HUDEP-2 (cell line): ENCODE measurements around the gene KIF12.
"Not testable (repeated sequence)": the region's sequence is repeated elsewhere in the genome, so short reads cannot be mapped to it uniquely, and the experiment has no call there.

Source experiments
- DNase-seq, 76 experiments: peaks; one replicate each; lab custom pipeline; 2025; ENCODE audit not compliant: unreplicated experiment in 76 of 76; lab: John Stamatoyannopoulos, UW

The KIF12 gene

GRCh38 chr9:114098936-114099668 is at the start of gene KIF12:
KIF12 (minus strand) TSS chr9:114099292; CDS start chr9:114099276, 16 bp downstream.
- DNase-seq, result no peak

GRCh38 chr9:114146735-114147134 is 47.6 kb upstream of the KIF12 start:
- DNase-seq, result no peak

- no peak for DNase-seq
Measured at GRCh38 chr9:114143234-114143633, 44.1 kb upstream of the KIF12 start.

- DNase-seq, result no peak
Measured at GRCh38 chr9:114141553-114142402, 42.7 kb upstream of the KIF12 start.

- DNase-seq, result no peak
Measured at GRCh38 chr9:114140850-114141249, 41.8 kb upstream of the KIF12 start.

- DNase-seq, result no peak
Measured at GRCh38 chr9:114140401-114140800, 41.3 kb upstream of the KIF12 start.

- DNase-seq, result no peak
Measured at GRCh38 chr9:114139071-114139470, 40.0 kb upstream of the KIF12 start.

GRCh38 chr9:114138552-114138971 is 39.5 kb upstream of the KIF12 start:
- DNase-seq, result no peak

- no peak for DNase-seq
Measured at GRCh38 chr9:114137831-114138230, 38.7 kb upstream of the KIF12 start.

- DNase-seq, result no peak
Measured at GRCh38 chr9:114134827-114135396, 35.8 kb upstream of the KIF12 start.

- no peak for DNase-seq
Measured at GRCh38 chr9:114132550-114132918, 33.4 kb upstream of the KIF12 start.

- no peak for DNase-seq
Measured at GRCh38 chr9:114131808-114132549, 32.9 kb upstream of the KIF12 start.

GRCh38 chr9:114130624-114131277 is 31.7 kb upstream of the KIF12 start:
- no peak for DNase-seq

GRCh38 chr9:114130141-114130540 is 31.0 kb upstream of the KIF12 start:
- DNase-seq, result no peak

GRCh38 chr9:114128759-114129158 is 29.7 kb upstream of the KIF12 start:
- DNase-seq, result not testable (repeated sequence)

GRCh38 chr9:114126247-114127060 is 27.4 kb upstream of the KIF12 start:
- no peak for DNase-seq

GRCh38 chr9:114125476-114126013 is 26.5 kb upstream of the KIF12 start:
- DNase-seq, result no peak

GRCh38 chr9:114124666-114125475 is 25.8 kb upstream of the KIF12 start:
- no peak for DNase-seq
